HG03280 (cell line): Measurements from ENCODE around the gene EWSR1.
A peak's percentile ranks its signal among the peaks of the same experiment; 100 is the strongest.
"Not testable (repeated sequence)": the region's sequence is repeated elsewhere in the genome, so short reads cannot be mapped to it uniquely, and the experiment has no call there.

ENCODE experiments used
- ATAC-seq: cut with Tn5 transposase; IDR thresholded peaks from one replicate; pipeline ENCODE4 v1.9.1; 2021; ENCODE audit warnings: mild to moderate bottlenecking, moderate library complexity; ENCODE audit not compliant: unreplicated experiment

EWSR1 gene, protein sequence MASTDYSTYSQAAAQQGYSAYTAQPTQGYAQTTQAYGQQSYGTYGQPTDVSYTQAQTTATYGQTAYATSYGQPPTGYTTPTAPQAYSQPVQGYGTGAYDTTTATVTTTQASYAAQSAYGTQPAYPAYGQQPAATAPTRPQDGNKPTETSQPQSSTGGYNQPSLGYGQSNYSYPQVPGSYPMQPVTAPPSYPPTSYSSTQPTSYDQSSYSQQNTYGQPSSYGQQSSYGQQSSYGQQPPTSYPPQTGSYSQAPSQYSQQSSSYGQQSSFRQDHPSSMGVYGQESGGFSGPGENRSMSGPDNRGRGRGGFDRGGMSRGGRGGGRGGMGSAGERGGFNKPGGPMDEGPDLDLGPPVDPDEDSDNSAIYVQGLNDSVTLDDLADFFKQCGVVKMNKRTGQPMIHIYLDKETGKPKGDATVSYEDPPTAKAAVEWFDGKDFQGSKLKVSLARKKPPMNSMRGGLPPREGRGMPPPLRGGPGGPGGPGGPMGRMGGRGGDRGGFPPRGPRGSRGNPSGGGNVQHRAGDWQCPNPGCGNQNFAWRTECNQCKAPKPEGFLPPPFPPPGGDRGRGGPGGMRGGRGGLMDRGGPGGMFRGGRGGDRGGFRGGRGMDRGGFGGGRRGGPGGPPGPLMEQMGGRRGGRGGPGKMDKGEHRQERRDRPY

GRCh38 chr22:29267858-29268510 is at the start of gene EWSR1, which contains the start of gene RHBDD3:
Gene EWSR1 (plus strand): TSS chr22:29268268. CDS start chr22:29268337, 69 bp downstream.
Gene RHBDD3 (minus strand): TSS chr22:29267981. CDS start chr22:29265626, 2,355 bp downstream.
- ATAC-seq, result peak; percentile 78

- no peak for ATAC-seq
Measured at GRCh38 chr22:29218758-29219408, 49.2 kb upstream of the EWSR1 start.

DNA sequence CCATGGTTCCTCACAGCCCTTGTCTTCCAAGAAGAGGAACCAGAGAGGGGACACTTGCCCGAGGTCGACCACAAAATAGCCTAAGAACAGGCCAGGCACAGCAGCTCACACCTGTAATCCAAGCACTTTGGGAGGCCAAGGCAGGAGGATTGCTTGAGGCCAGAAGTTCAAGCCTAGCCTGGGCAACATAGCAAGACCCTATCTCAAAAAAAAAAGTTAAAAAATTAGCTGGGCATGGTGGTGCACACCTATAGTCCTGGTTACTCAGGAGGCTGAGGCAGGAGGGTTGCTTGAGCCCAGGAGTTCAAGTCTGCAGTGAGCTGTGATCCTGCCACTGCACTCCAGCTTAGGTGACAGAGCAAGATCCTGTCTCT is 48.7 kb upstream of the EWSR1 start:
- not testable (repeated sequence) for ATAC-seq

DNA sequence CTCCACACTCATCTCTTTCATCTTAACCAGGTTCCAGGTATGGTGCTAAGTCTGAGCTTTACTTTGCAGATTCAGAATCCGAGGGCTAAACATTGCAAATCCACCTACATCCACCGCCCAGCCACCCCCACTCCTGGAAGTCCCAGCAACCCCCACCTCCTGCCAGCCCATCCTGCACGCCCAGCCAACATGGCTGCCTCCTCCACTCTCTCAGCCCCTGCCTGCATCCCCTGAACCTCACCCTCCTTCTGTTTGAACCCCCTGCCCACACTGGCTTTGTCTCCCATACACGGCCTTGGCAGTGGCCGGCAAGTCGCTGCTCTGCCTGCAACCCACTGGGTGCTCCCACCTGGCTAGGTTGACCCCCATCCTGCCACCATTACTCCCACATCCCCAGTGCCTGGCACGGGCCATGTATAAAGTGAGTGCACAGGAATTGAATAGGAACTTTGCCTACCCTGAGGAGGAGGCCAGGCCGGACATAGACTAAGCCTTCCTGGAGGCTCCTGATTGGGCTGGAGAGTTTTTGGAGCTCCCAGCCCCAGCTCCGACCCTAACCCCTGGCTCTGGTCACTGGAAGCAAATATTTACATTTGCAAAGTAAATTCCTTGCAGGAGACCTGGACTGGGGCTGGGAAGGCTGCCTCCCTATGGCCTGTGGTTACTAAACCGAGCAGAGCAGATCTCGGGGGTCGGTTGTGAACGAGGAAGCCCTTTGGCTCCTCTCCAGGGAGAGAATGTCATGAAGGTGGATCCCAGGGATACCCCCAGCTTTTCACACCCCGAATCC is 48.0 kb upstream of the EWSR1 start:
- ATAC-seq, result no peak

DNA sequence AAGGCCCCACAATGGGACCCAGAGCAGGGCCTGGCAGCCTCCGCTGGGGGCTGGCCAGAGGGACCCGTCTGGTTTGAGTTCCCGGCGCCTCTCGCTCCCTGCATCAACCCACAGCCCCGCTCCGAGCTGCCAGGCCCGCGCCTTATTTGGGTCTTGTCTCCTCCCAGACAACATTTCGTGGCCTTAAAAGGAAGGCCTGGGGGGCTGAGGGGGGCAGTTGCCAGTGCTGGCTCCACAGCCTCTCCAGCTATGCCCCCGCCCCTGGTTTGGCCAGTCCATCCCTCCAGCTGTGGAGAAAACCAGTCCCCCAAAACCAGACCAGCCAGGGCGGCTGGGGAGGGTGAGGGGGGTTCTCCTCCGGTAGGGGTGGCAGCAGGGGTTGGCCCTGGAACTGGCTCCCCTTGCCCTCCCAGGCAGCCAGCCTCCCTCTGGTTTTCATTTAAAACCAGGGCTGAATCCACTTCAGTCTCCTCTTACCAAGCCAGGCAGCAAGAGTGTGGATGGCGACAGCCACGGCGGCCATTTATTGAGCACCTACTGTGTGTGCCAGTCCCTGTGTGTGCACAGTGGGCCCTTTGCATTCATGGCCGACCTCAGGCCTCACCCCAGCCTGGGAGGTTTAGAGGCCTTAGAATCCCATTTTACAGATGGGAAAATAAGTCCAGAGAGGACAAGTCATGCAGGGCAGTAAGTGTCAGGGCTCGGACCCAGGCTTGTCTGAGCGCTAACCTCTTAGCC is 43.8 kb upstream of the EWSR1 start:
- no peak for ATAC-seq

- no peak for ATAC-seq
Measured at GRCh38 chr22:29224859-29225410, 43.1 kb upstream of the EWSR1 start.

- ATAC-seq, result no peak
Measured at GRCh38 chr22:29225422-29226090, 42.5 kb upstream of the EWSR1 start.

- no peak for ATAC-seq
Measured at GRCh38 chr22:29226351-29226981, 41.6 kb upstream of the EWSR1 start.

GRCh38 chr22:29230972-29231875 is 36.8 kb upstream of the EWSR1 start:
- no peak for ATAC-seq

DNA sequence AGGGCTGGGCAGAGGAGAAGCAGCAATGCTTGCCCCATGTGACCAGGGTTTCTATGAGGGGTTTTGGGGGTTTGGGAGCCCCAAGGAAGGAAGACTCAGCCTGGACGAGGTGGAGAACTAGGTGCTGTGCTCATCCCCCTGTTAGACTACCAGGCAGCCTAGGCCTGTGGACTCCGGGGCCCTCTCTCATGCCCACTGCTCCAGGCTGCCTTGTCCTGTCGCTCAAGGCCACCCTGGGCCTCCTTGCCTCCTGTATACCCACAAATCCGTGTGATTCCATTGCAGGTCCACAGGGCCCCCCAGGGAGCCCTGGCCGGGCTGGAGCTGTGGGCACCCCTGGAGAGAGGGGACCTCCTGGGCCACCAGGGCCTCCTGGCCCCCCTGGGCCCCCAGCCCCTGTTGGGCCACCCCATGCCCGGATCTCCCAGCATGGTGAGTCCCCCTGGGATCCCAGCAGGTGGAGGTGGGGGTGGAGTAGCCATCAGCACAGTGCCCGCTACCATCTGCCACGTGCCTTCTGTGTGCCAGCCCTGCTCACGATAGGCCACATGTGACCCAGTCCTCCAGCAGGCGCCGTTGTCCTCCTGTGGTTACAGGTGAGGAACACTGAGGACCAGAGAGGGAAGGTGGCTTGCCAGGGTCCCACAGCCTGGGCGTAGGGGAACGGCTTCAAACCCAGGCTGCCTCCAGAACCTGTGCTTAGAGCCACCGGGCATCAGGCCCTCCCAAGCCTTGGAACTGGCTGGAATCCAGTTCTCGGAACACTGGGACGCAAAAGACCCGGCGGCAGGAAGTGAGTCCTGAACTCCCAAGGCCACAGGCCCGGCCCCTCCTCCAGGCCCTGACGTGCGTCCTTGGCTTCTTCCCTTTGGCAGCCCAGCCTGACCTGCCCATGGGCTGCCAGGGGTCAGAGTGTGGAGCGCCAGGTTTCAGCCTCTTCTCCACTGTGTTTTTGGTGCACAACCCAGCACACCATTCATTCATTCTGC is 35.8 kb upstream of the EWSR1 start:
- no peak for ATAC-seq

GRCh38 chr22:29233277-29233877 is 34.7 kb upstream of the EWSR1 start:
- ATAC-seq, result no peak

GRCh38 chr22:29240481-29240880 is 27.6 kb upstream of the EWSR1 start:
- ATAC-seq, result not testable (repeated sequence)

GRCh38 chr22:29243874-29244446 is 24.1 kb upstream of the EWSR1 start:
- ATAC-seq, result no peak

GRCh38 chr22:29244785-29245625 is 23.1 kb upstream of the EWSR1 start:
- ATAC-seq, result no peak
